HG02870 (cell line): ENCODE results near the gene SAP25.
"Not testable (repeated sequence)": the region's sequence is repeated elsewhere in the genome, so short reads cannot be mapped to it uniquely, and the experiment has no call there.

Experiments
- ATAC-seq: cut with Tn5 transposase; IDR thresholded peaks from one replicate; pipeline ENCODE4 v1.9.1; 2021; ENCODE audit warnings: mild to moderate bottlenecking, moderate library complexity; ENCODE audit not compliant: unreplicated experiment

The SAP25 gene

DNA sequence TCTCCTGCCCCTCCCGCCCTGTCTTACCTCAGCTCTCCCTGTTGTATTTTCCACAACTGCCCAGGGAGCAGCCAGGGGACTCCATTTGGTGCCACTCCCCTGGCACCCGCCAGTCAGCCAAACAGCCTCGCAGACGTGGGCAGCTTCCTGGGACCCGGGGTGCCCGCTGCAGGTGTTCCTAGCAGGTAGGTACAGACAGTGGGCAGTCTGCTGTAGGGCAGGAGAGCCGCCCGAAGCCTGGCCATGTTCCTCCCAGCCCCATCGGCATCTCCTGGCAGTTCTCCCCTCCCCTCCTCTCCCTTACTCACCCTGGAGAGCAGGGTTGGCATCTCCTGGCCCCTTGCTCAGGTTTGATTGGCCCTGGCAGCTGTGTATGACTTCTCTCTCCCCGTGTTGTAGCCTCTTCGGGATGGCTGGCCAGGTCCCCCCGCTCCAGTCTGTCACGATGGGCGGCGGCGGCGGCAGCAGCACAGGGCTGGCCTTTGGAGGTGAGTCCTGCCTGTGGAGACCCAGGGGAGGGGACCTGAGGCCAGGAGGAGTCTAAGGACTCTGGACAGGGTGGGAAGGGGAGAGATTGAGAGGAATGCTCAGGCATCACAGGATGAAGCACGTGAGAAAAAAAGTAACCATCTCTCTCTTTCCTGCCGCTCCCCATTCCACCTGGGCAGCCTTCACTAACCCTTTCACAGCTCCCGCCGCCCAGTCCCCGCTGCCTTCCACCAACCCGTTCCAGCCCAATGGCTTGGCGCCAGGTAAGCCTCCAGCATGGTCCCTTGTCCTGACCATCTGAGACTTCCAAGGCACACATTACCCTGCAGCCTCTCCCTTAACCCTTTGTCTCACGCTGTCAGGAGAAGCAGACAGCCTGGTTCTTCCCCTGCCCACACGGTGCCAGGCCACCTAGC, 11.3 kb downstream of the SAP25 start:
- ATAC-seq = no peak

DNA sequence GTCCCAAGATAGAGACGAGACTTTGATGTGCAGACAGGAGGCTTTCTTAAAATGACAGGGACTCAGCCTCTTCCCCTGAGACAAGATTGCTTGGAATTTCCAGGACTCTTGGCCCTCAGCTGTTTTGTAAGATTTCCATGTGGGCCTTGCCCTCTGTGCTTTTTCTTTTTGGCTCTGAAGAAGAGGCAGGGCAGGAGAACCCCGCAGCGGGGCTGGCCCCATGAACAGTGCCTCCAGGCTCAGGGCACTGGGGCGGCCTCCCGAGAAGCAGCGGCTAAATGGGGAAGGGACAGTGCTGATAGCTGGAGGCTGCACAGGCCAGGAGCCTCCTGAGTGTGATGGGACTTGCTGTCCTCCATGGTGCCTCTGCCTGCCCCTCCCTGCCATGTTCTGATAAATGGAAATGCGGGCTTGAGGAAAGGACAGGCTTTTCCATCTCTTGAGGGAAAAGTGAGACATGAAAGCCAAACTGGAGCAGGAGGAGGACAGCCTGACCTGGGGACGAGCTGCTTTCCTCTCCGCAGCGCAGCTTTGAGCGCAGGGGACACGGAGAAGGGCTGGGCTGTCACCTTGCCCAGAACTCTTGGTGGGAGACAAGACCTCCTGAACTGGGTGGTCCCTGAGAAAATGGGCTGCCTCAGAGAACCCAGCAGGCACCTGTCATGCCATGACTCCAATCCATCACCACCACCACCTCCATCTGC, 12.1 kb downstream of the SAP25 start:
- no peak for ATAC-seq

GRCh38 chr7:100559127-100559526, 14.6 kb downstream of the SAP25 start:
- no peak for ATAC-seq

- no peak for ATAC-seq
Measured at GRCh38 chr7:100556541-100556940, 17.2 kb downstream of the SAP25 start.

- no peak for ATAC-seq
Measured at GRCh38 chr7:100555701-100556100, 18.0 kb downstream of the SAP25 start.

GRCh38 chr7:100553032-100553431, 20.7 kb downstream of the SAP25 start:
- no peak for ATAC-seq

DNA sequence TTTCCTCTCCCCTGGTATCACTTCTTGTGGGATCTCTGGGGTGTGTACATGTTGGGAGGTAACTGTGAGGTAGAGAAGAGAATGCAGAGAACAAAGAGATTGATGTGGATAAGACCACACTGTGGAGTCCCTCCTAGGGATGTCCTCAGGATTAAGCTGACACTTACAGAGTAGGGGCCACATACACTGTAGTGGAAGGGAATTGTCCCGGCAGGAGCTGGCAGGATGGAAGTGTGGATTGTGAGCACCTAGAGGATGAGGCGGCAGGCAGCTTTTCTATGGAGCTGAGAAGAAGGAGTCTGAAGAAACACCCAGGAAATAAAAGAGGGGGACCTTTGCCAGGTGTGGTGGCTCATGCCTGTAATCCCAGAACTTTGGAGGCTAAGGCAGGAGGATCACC, 21.2 kb downstream of the SAP25 start:
- ATAC-seq = no peak

DNA sequence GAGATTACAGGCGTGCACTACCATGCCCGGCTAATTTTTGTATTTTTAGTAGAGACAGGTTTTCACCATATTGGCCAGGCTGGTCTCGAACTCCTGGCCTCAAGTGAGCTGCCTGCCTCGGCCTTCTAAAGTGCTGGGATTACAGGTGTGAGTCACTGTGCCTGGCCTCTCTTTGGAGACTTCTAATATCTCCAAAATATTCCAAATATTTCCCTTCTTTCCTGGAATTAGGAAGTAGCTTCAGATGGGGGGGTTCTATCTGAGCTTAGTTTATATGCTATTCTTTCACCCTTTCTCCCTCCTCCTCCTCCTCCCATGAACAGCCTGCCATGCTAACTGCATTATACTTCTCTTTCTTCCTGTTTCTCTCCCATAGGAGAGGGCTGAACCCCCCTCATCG, 25.3 kb downstream of the SAP25 start:
- ATAC-seq = not testable (repeated sequence)

DNA sequence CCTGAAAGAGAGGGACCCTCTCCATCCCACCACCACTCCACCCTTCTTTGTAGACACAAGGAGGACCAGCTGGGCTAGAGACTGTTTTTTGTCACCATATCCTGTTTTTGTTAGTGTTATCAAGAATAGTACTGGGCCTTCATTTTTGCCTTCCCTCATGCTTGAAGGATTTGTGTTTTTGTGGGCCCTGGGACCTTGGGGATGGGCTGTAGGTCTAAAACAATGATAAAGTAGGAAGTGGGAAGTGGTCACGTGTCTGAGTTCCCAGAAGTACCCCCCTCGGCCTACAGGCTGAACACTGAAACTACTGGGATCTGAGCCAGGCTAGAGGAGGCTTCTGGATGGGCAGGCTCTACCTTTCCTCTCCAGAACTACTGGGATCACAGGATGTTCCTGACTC, 25.8 kb downstream of the SAP25 start:
- no peak for ATAC-seq

GRCh38 chr7:100546926-100547800, 26.5 kb downstream of the SAP25 start:
- ATAC-seq = no peak

DNA sequence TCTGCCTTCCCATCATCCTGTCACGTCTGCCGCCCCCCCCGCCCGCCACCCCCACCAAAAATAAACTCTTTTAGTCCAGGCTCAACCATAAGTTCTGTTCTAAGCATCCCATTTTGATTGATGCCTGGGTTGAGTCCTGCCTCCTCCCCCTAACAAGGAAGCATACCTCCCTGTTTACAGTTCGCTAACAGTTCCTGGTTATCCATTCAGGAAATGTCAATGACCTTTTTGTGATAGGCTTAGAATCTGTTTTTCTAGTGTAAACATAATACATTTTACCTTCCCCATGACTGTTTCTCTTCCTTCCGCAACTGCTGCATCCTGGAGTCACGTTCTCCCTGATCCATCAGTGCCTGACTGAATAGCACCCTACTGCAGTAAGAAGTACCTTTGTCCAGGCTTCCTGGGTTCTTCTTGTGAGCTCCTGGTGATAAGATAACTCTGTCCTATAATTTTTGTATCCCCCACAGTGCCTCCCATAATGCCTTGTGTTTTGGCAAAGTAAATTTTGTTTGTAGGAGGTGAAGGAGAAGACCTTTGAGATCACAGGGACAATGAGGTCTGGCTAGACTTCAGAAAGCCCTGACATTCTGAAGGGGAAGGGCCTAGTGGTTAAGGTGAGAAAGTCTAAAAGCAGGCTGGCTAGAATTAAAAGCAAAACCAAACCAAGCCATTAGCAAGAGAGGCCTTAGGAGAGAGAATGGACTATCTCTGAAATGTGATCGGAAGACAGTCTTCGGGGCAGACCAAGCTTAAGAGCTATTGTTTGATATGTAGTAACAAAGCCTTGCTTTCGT, 27.4 kb downstream of the SAP25 start:
- no peak for ATAC-seq

GRCh38 chr7:100545360-100546128, 28.2 kb downstream of the SAP25 start:
- peak; percentile 55 for ATAC-seq

GRCh38 chr7:100544967-100545359, 28.7 kb downstream of the SAP25 start:
- no peak for ATAC-seq

DNA sequence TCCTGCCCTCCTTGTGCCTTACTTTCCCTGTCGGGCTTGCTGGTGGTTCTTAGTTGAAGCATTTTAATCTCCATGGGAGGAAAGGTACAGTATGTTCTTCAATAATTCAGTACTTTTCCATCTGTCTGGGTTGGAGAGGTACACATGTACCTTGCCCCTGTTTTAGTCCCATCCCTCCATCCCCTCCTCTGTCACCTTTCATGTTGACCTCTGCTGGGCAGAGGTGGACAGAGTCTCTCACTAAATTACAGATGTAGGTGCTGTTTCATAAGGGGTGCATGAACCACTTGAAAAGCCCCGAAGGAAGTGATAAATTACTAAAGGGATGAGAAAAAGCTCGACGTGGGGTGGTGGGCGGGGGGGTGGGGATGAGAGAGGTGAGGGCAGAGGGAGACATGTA, 29.3 kb downstream of the SAP25 start:
- no peak for ATAC-seq

DNA sequence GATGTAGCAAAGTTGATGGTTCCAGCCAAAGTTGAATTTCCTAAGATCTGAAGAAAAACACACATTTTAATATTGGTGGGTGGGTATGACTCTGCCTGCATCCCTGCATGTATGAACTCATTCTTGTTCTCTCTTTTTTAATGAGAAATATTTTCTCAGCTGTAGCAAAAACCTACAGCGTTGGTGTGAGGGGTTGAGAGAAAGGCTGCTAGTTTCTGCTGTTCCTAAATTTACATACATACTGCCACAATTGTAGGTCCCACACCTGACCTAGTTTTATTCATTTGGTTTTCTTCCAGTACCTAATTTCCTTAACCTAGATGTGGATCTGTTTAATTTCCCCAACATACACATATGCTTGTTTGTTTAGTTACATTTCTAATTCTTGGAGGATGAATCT, 30.1 kb downstream of the SAP25 start:
- no peak for ATAC-seq

- not testable (repeated sequence) for ATAC-seq
Measured at GRCh38 chr7:100541309-100541708, 32.4 kb downstream of the SAP25 start.

DNA sequence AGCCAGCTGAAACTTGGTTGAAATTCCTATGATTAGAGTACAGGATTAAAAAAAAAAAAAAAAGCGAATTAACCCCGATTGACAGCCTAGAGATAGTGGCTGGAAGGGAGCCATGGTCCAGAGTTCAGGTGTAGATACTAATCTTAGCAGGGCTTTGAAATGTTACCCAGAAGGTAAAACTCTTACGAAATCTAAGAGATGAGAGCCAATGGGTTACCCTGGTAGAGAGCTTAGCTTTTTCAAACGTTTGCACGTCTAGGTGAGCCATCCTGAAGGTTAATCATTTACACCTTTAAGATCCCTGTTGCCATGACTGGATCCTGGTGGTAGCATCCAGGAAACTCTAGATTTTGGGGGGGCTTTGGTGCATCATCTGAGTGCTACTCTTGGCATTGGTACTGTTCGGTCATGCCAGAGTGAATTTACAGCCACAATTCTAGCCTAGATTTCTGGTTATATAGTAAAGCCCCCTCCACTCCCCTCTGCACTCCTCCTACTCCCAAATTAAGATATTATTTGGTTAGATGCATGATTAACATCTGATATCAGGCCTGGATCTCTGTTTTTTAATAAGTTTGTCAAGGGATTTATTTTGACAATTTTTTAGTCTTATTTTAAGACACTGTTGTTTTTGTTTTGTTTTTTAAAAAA, 33.5 kb downstream of the SAP25 start:
- no peak for ATAC-seq

DNA sequence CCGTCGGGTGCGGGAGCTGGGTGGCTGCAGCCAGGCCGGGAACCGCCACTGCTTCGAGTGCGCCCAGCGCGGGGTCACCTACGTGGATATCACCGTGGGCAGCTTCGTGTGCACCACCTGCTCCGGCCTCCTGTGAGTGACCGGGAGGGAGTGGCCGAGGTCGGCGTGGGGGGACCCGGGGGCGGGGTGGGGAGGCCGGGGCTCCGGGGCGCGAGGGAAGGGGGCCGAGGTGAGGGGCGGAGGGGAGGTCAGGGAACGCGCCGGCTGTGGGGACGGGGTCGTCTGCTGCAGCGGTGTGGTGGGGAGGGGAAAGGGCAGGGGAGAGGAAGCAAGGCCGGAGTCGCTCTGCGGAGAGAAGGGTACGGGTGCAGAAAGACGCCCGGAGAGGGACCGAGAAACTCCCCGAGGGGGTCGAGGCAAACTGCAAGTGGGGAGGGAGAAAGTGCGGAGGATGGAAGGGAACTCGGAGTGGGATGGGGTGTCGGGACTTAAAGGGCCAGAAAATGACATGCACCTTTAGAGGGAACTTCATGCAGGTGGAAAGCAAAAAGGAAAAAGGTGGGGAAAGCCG, 34.2 kb downstream of the SAP25 start:
- no peak for ATAC-seq
